ENCODE data around the gene ZPBP2. TPM values are rescaled to one million over a fixed set of nuclear protein-coding genes. Genes with fewer than 3 reads are reported as not detected.

The ZPBP2 gene
- total and polyA plus RNA-seq, 2 of the 13 experiments (the other 11 are each of a cell fraction or from before 2014, with no cell fraction given), result not detected

GRCh38 chr17:39838784-39839183, 29.2 kb upstream of the ZPBP2 start:
- in situ Hi-C loops (cut with HindIII; ENCODE audit: extremely low pct_ligation_motif_present, low pct_unique_long_range_greater_than_20kb) (no loop called here), intact Hi-C loops (cut with micrococcal nuclease; ENCODE audit: unreplicated experiment) (no loop called here)
- no peak overlapping the region for H3K4me3 ChIP-seq (replicated peaks in 1 of 3; ENCODE audit: insufficient read depth in 1 of 3, low read depth in 2 of 3, low read length in 3 of 3)
- ChIA-PET POLR2A (no interaction called here), CTCF (ENCODE audit: low intra/inter-chr PET ratio, low total read pairs) (no interaction called here)
- WGBS (ENCODE audit: low lambda C conversion rate), result 1% methylated on average over 1 of the region's 1 CpG
- no TSS peak for BruUV-seq (replicated peaks)
- no peak for DNase-seq (ENCODE audit: low spot score)
- H3K9ac ChIP-seq (ENCODE audit: insufficient read depth, low read depth, low read length), result no peak overlapping the region
- no peaks in the 10 kb centered on the region for H3K79me2 ChIP-seq (ENCODE audit: insufficient read depth, low read length)
- no peak overlapping the region for H3K4me2 ChIP-seq (ENCODE audit: low read depth, low read length)
- H4K20me1 ChIP-seq (ENCODE audit: insufficient read depth, low read length), result no peaks in the 10 kb centered on the region
- H3K27ac ChIP-seq (ENCODE audit: extremely low read length, insufficient read depth, low read length), result no peak overlapping the region
- H3K27me3 ChIP-seq (ENCODE audit: control insufficient read depth in 1 of 2, insufficient read depth in 2 of 2, low read length in 2 of 2), result peaks cover 2 to 15% of the 10 kb centered on the region in 2 experiments; a peak in 4 of 5 replicates
- ATAC-seq, result no peak
- H2AFZ ChIP-seq (ENCODE audit: low read length), result no peak overlapping the region
- no peak for TF ChIP-seq RBM22 (optimal IDR thresholded peaks at IDR 0.05; ENCODE audit: low read length)
- TF ChIP-seq ZBTB49 (CRISPR knock-in tag; IDR thresholded peaks at IDR 0.05; ENCODE audit: borderline replicate concordance), result no peak
- no peak for TF ChIP-seq KMT2B (CRISPR knock-in tag; IDR thresholded peaks at IDR 0.05)
- H3K9me3 ChIP-seq (ENCODE audit: low read length), result no peaks in the 10 kb centered on the region
- no peak for FAIRE-seq
- no peaks in the 10 kb centered on the region for H3K4me1 ChIP-seq (ENCODE audit: insufficient read depth, low read length)
- H3K36me3 ChIP-seq (replicated peaks in 1 of 2; ENCODE audit: control insufficient read depth in 1 of 2, insufficient read depth in 2 of 2, low read length in 2 of 2), result no peaks in the 10 kb centered on the region

- H3K27me3 ChIP-seq (ENCODE audit: control insufficient read depth in 1 of 2, insufficient read depth in 2 of 2, low read length in 2 of 2), result peaks cover 2 to 20% of the 10 kb centered on the region in 2 experiments; a peak in 2 of 5 replicates
- H4K20me1 ChIP-seq (ENCODE audit: insufficient read depth, low read length), result no peaks in the 10 kb centered on the region
- no TSS peak for BruUV-seq (replicated peaks)
- no peak overlapping the region for H2AFZ ChIP-seq (ENCODE audit: low read length)
- ATAC-seq, result no peak
- CTCF ChIA-PET (ENCODE audit: low intra/inter-chr PET ratio, low total read pairs), result no interaction called here
- intact Hi-C loops (cut with micrococcal nuclease; ENCODE audit: unreplicated experiment), result no loop called here
- H3K4me3 ChIP-seq (replicated peaks in 1 of 3; ENCODE audit: insufficient read depth in 1 of 3, low read depth in 2 of 3, low read length in 3 of 3), result no peak overlapping the region
- no peaks in the 10 kb centered on the region for H3K79me2 ChIP-seq (ENCODE audit: insufficient read depth, low read length)
- TF ChIP-seq EEA1 (CRISPR knock-in tag; IDR thresholded peaks at IDR 0.05; ENCODE audit: borderline replicate concordance) (no peak), ZNF879 (CRISPR knock-in tag; IDR thresholded peaks at IDR 0.05) (no peak), PTBP1 (IDR thresholded peaks at IDR 0.05; ENCODE audit: low read depth, low read length, poor library complexity, severe bottlenecking) (no peak), ZNF619 (CRISPR knock-in tag; IDR thresholded peaks at IDR 0.05) (no peak), RFX3 (CRISPR knock-in tag; IDR thresholded peaks at IDR 0.05) (no peak), HDAC1 (CRISPR knock-in tag; IDR thresholded peaks at IDR 0.05) (no peak), ZNF639 (CRISPR knock-in tag; conservative IDR thresholded peaks at IDR 0.05) (no peak), ZNF546 (CRISPR knock-in tag; conservative IDR thresholded peaks at IDR 0.05) (no peak), GATAD2A (CRISPR knock-in tag; IDR thresholded peaks at IDR 0.05) (no peak)
- no peaks in the 10 kb centered on the region for H3K9me3 ChIP-seq (ENCODE audit: low read length)
- no peak overlapping the region for H3K4me2 ChIP-seq (ENCODE audit: low read depth, low read length)
- H3K27ac ChIP-seq (ENCODE audit: extremely low read length, insufficient read depth, low read length), result no peak overlapping the region
- 3% methylated on average over 2 of the region's 2 CpGs for WGBS (ENCODE audit: low lambda C conversion rate)
- no peaks in the 10 kb centered on the region for H3K4me1 ChIP-seq (ENCODE audit: insufficient read depth, low read length)
- H3K36me3 ChIP-seq (replicated peaks in 1 of 2; ENCODE audit: control insufficient read depth in 1 of 2, insufficient read depth in 2 of 2, low read length in 2 of 2), result no peaks in the 10 kb centered on the region
- no peak for DNase-seq (ENCODE audit: low spot score)
- in situ Hi-C loops (cut with HindIII; ENCODE audit: extremely low pct_ligation_motif_present, low pct_unique_long_range_greater_than_20kb), result no loop called here
- POLR2A ChIA-PET, result no interaction called here
- H3K9ac ChIP-seq (ENCODE audit: insufficient read depth, low read depth, low read length), result no peak overlapping the region
- FAIRE-seq, result no peak
These were observed 26.8 kb upstream of the ZPBP2 start for GRCh38 chr17:39841134-39841683.
